Caco-2 (cell line): Measurements from ENCODE around the gene JADE2. TPM values are rescaled to one million over a fixed set of nuclear protein-coding genes. Genes with fewer than 3 reads are reported as not detected.

Source experiments
- Bru-seq: library from RNA; stranded (reverse); fragments of 400-500 nt; gene quantifications from one replicate; lab custom pipeline; 2021; lab: Mats Ljungman, UMichigan
- BruChase-seq, 2 experiments: library from RNA; stranded (reverse); fragments of 400-500 nt; gene quantifications; one replicate each; lab custom pipeline; 2021; lab: Mats Ljungman, UMichigan
- BruUV-seq: library from RNA; stranded (reverse); fragments of 400-500 nt; replicated peaks from 2 replicates; lab custom pipeline; 2021; lab: Mats Ljungman, UMichigan
- CTCF ChIA-PET: fragments of 300-600 bp; sonication (Branson Sonifier 250); formaldehyde crosslinking; loops from one replicate; lab custom pipeline; 2022; ENCODE audit warnings: antibody characterized with exemption; lab: Charles Lee
- POLR2A ChIA-PET: fragments of 300-600 bp; sonication (Branson Sonifier 250); formaldehyde crosslinking; loops from one replicate; lab custom pipeline; 2022; ENCODE audit warnings: antibody characterized with exemption; lab: Charles Lee
- DNase-seq, 2 experiments: peaks; one replicate each; pipeline versions ENCODE4 v3.0.0 to v3.0.0-alpha.2; 2020 to 2022
- H3K27me3 ChIP-seq: replicated peaks from 2 replicates; pipeline ENCODE4 v1.6.0; 2011; ENCODE audit warnings: low read length; ENCODE audit not compliant: control insufficient read depth, insufficient read depth
- H3K36me3 ChIP-seq: 2 replicates; pipeline ENCODE4 v1.5.1; 2011; ENCODE audit warnings: low read length; ENCODE audit not compliant: control insufficient read depth, insufficient read depth
- H3K4me1 ChIP-seq: fragments of 250-450 bp; sonication (Bioruptor Pico); 2 replicates; pipeline ENCODE4 v1.5.1; 2020; ENCODE audit warnings: mild to moderate bottlenecking
- H3K4me3 ChIP-seq: 2 replicates; pipeline ENCODE4 v1.5.1; 2011; ENCODE audit warnings: low read depth, mild to moderate bottlenecking, control low read depth, low read length
- H3K9me3 ChIP-seq: fragments of 250-450 bp; sonication (Bioruptor Pico); 2 replicates; pipeline ENCODE4 v1.5.1; 2020; ENCODE audit warnings: mild to moderate bottlenecking, moderate library complexity
- H3K27ac Mint-ChIP-seq: one replicate; pipeline ENCODE4 v1.8.0; 2022; ENCODE audit warnings: mixed read lengths; ENCODE audit not compliant: unreplicated experiment
- H3K27me3 Mint-ChIP-seq: one replicate; pipeline ENCODE4 v1.8.0; 2022; ENCODE audit warnings: mixed read lengths; ENCODE audit not compliant: insufficient read depth, unreplicated experiment
- H3K36me3 Mint-ChIP-seq: one replicate; pipeline ENCODE4 v1.8.0; 2022; ENCODE audit warnings: mild to moderate bottlenecking, mixed read lengths; ENCODE audit not compliant: insufficient read depth, unreplicated experiment
- H3K4me1 Mint-ChIP-seq: one replicate; pipeline ENCODE4 v1.8.0; 2022; ENCODE audit warnings: low read depth, mixed read lengths; ENCODE audit not compliant: unreplicated experiment
- H3K4me3 Mint-ChIP-seq: one replicate; pipeline ENCODE4 v1.8.0; 2022; ENCODE audit warnings: mild to moderate bottlenecking, moderate library complexity, mixed read lengths; ENCODE audit not compliant: unreplicated experiment
- H3K9me3 Mint-ChIP-seq: one replicate; pipeline ENCODE4 v1.8.0; 2022; ENCODE audit warnings: mixed read lengths; ENCODE audit not compliant: unreplicated experiment
- intact Hi-C: fragments of 100-400 bp; cut with micrococcal nuclease; formaldehyde crosslinking; loops from one replicate; pipeline ENCODE4 v1.10.0; 2022; ENCODE audit not compliant: unreplicated experiment
- long read RNA-seq: library from polyadenylated mRNA; stranded (forward); transcript quantifications from one replicate; pipeline ENCODE4 v2.0.0, GENCODE V29; 2022
- total RNA-seq: library from RNA; stranded (reverse); gene quantifications from 2 replicates; pipeline ENCODE4 v1.2.3, GENCODE V29; 2022
- TF ChIP-seq, protein P1 (sequence below), 2 experiments: fragments of 200-600 bp in 1 of 2; IDR thresholded peaks; 1 replicate in 1 of 2; 2 replicates in 1 of 2; pipeline versions ENCODE4 v1.5.1 to v1.8.0; 2011 to 2022; ENCODE audit warnings: antibody characterized with exemption in 1 of 2, control low read depth in 1 of 2, inconsistent platforms in 1 of 2, low read depth in 1 of 2, low read length in 1 of 2, mild to moderate bottlenecking in 1 of 2, moderate library complexity in 1 of 2; ENCODE audit not compliant: insufficient read depth in 1 of 2, severe bottlenecking in 1 of 2, unreplicated experiment in 1 of 2

The JADE2 gene
- total RNA-seq: 65.3 and 67.6 TPM in 2 replicates
- percentile 74 among the genes with signal in this experiment for Bru-seq, nascent RNA
- BruChase-seq, experiment 1, labeled RNA remaining after a 2-hour chase: percentile 71 among the genes with signal in this experiment
- percentile 68 among the genes with signal in this experiment for BruChase-seq, experiment 2, labeled RNA remaining after a 6-hour chase
- long read RNA-seq, partial matches to known transcripts: 2 of 36 reads
- long read RNA-seq, other reads (novel, unspliced or antisense): 32 of 36 reads

DNA sequence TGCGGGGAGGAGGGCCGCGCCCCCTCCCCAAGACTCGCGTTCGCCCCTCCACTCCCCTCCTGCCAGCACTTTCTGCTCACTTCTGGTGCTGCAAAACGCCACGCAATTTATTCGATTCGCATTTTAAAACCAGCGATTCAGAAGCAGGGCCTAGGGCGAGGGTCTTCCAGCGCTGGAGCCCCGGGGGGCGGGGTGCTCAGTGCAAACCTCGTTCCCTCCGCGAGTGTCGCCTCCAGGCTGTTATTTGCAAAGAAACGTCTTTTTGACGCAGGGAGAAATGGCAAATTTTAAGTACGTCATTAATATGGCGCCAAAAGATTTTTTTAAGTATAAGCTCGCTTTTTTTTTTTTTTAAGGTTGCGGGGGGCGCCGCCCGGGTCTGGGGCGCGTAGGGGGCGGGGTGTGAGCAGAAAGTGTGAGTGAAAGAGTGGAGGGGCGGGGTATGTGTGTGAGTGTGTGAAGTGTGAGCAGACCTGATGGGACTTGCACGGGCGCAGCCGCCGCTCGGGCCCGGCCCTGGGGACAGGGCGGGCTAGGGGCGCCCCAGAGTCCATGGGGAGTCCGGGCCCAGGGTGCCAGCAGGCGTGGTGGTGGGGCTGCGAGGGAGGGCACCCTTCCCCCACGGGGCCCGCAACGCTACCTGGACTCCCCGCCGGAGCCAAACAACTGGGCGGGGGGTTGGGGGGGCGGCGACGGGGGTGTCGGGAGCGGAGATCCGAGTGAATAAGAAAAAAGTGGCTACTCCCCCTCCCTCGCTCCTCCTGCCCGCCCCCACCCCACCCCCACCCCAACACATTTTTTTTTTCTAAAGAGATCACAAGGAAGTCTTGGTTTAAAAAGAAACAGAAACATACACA, at the start of gene JADE2:
Gene JADE2, plus strand, starts transcription at position 845 of the 857 bp plus-strand sequence. CDS start 10,188 bp downstream, outside the sequence.
- H3K9me3 Mint-ChIP-seq: no peaks in the 10 kb centered on the region
- ChIA-PET POLR2A (interaction anchor here (0.6 to 3.0 kb wide), 16 partner anchors 13 to 554 kb away, joined by 3 to 41 read pairs (median 4); partner anchors contain the start of gene CDKN2AIPNL), CTCF (interaction anchor here (0.6 to 4.3 kb wide), 7 partner anchors 13 to 507 kb away, joined by 3 to 18 read pairs (median 5); partner anchors contain the start of gene CDKN2AIPNL)
- peak within 1 kb of the TSS; percentile 96 for H3K4me3 Mint-ChIP-seq
- TF ChIP-seq, protein P1, sequence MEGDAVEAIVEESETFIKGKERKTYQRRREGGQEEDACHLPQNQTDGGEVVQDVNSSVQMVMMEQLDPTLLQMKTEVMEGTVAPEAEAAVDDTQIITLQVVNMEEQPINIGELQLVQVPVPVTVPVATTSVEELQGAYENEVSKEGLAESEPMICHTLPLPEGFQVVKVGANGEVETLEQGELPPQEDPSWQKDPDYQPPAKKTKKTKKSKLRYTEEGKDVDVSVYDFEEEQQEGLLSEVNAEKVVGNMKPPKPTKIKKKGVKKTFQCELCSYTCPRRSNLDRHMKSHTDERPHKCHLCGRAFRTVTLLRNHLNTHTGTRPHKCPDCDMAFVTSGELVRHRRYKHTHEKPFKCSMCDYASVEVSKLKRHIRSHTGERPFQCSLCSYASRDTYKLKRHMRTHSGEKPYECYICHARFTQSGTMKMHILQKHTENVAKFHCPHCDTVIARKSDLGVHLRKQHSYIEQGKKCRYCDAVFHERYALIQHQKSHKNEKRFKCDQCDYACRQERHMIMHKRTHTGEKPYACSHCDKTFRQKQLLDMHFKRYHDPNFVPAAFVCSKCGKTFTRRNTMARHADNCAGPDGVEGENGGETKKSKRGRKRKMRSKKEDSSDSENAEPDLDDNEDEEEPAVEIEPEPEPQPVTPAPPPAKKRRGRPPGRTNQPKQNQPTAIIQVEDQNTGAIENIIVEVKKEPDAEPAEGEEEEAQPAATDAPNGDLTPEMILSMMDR (IDR thresholded peaks at IDR 0.05; ENCODE audit: insufficient read depth in 1 of 2, low read depth in 1 of 2, low read length in 1 of 2, severe bottlenecking in 1 of 2, unreplicated experiment in 1 of 2): peak in 1 of 2 experiments; percentile 0
- Histone ChIP-seq H3K27me3 (no peaks in the 10 kb centered on the region), H3K4me1 (peaks cover 31% of the 10 kb centered on the region), H3K36me3 (no peaks in the 10 kb centered on the region), H3K4me3 (peak within 1 kb of the TSS; percentile 92), H3K9me3 (no peaks in the 10 kb centered on the region)
- H3K4me1 Mint-ChIP-seq: peaks cover 8% of the 10 kb centered on the region
- H3K36me3 Mint-ChIP-seq: peaks cover 28% of the 10 kb centered on the region
- no peaks in the 10 kb centered on the region for H3K27me3 Mint-ChIP-seq
- peak within 1 kb of the TSS; percentile 92 for H3K27ac Mint-ChIP-seq
- DNase-seq: peak; percentile 82 to 83
- intact Hi-C loops: loop anchor here (1.0 to 5.0 kb wide), 3 partner anchors 13 to 223 kb away; partner anchors contain the start of gene UBE2B
- BruUV-seq: no TSS peak

DNA sequence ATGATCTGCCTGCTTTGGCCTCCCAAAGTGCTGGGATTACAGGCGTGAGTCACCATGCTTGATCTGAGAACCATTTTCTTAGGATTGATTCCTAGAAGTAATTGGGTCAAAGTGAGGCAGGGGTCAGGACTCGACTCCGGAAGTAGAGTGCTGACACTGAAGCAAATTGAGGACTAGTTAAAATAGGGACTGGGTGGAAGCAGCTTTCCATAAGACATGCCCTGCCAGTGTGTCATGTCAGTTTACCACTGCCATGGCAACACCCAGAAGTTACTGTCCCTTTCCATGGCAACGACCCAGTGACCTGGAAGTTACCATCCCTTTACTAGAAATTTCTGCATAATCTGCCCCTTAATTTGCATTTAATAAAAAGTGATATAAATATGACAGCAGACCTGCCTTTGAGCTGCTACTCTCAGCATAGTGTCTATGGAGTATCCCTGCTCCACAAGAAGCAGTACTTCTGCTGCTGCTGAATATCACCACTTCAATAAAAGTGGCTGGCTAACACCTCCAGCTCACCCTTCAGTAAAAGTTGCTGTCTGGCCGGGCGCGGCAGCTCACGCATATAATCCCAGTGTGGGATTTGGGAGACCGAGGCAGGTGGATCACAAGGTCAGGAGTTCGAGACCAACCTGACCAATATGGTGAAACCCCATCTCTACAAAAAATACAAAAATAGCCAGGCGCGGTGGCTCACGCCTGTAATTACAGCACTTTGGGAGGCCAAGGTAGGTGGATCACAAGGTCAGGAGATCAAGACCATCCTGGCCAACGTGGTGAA, 47.8 kb upstream of the JADE2 start:
- TF ChIP-seq, protein P1 (IDR thresholded peaks at IDR 0.05; ENCODE audit: insufficient read depth in 1 of 2, low read depth in 1 of 2, low read length in 1 of 2, severe bottlenecking in 1 of 2, unreplicated experiment in 1 of 2): no peak
- Mint-ChIP-seq H3K4me3 (no peak overlapping the region), H3K27ac (no peak overlapping the region), H3K36me3 (no peaks in the 10 kb centered on the region), H3K27me3 (no peaks in the 10 kb centered on the region), H3K9me3 (no peaks in the 10 kb centered on the region), H3K4me1 (no peaks in the 10 kb centered on the region)
- no peaks in the 10 kb centered on the region for H3K36me3 ChIP-seq
- BruUV-seq: no TSS peak
- intact Hi-C loops: no loop called here
- no peaks in the 10 kb centered on the region for H3K27me3 ChIP-seq
- ChIA-PET POLR2A (no interaction called here), CTCF (no interaction called here)
- H3K4me1 ChIP-seq: no peaks in the 10 kb centered on the region
- DNase-seq: peak in 1 of 2 experiments; percentile 14
- no peak overlapping the region for H3K4me3 ChIP-seq
- 0 out of 2 replicates have a peak, but pooled peaks cover 6% of the 10 kb centered on the region for H3K9me3 ChIP-seq
